CD4-positive, alpha-beta T cell treated with Interleukin-10 for 1 hour (primary cell): ENCODE results near the gene KCNH3.

Source experiments
- DNase-seq: peaks from one replicate; pipeline ENCODE4 v3.0.0-alpha.2; 2020

Gene KCNH3

GRCh38 chr12:49564686-49565405, 26.0 kb downstream of the KCNH3 start:
- no peak for DNase-seq

GRCh38 chr12:49565406-49566265, 26.8 kb downstream of the KCNH3 start:
- DNase-seq, result no peak

- no peak for DNase-seq
Observed at GRCh38 chr12:49566361-49566760, 27.5 kb downstream of the KCNH3 start.

- no peak for DNase-seq
Observed at GRCh38 chr12:49567302-49567610, 28.4 kb downstream of the KCNH3 start.

GRCh38 chr12:49567611-49568441, 29.0 kb downstream of the KCNH3 start, which contains the start of gene MCRS1:
Gene MCRS1, minus strand, starts transcription at chr12:49568142. Its CDS starts 1,411 bp downstream, at chr12:49566731.
- peak; percentile 92 for DNase-seq

GRCh38 chr12:49568442-49569162, 29.8 kb downstream of the KCNH3 start:
- DNase-seq, result no peak

- DNase-seq, result no peak
Observed at GRCh38 chr12:49577589-49578315, 38.9 kb downstream of the KCNH3 start.

GRCh38 chr12:49578471-49579112, 39.8 kb downstream of the KCNH3 start:
- no peak for DNase-seq

- peak; percentile 58 for DNase-seq
Observed at GRCh38 chr12:49580572-49581535, 42.0 kb downstream of the KCNH3 start.

GRCh38 chr12:49582201-49582600, 43.4 kb downstream of the KCNH3 start:
- DNase-seq, result no peak

GRCh38 chr12:49582850-49583249, 44.0 kb downstream of the KCNH3 start:
- no peak for DNase-seq

GRCh38 chr12:49583366-49584094, 44.7 kb downstream of the KCNH3 start:
- no peak for DNase-seq

- no peak for DNase-seq
Observed at GRCh38 chr12:49584591-49584990, 45.8 kb downstream of the KCNH3 start.

- no peak for DNase-seq
Observed at GRCh38 chr12:49585477-49586459, 46.9 kb downstream of the KCNH3 start.

GRCh38 chr12:49587174-49587908, 48.5 kb downstream of the KCNH3 start:
- no peak for DNase-seq

- no peak for DNase-seq
Observed at GRCh38 chr12:49588281-49588680, 49.5 kb downstream of the KCNH3 start.
